Measurements from ENCODE around the gene YBX3. TPM values are rescaled to one million over a fixed set of nuclear protein-coding genes. Genes with fewer than 3 reads are reported as not detected.

The YBX3 gene
- total RNA-seq, 1 experiment from 2014 or later = 312 TPM

- H3K4me1 Mint-ChIP-seq (ENCODE audit: low read depth, unreplicated experiment) = peaks cover 45% of the 10 kb centered on the region
- no TSS peak for BruUV-seq (replicated peaks)
- CTCF ChIA-PET = no interaction called here
- peaks cover 85% of the 10 kb centered on the region for H3K36me3 Mint-ChIP-seq (ENCODE audit: insufficient read depth, unreplicated experiment)
- intact Hi-C loops (cut with micrococcal nuclease; ENCODE audit: unreplicated experiment) = no loop called here
- H3K27ac Mint-ChIP-seq (ENCODE audit: unreplicated experiment) = peak overlapping the region; percentile 47
- no peaks in the 10 kb centered on the region for H3K9me3 Mint-ChIP-seq (ENCODE audit: low read depth, unreplicated experiment)
- peak overlapping the region; percentile 89 for H3K4me3 Mint-ChIP-seq (ENCODE audit: low read depth, unreplicated experiment)
- no peaks in the 10 kb centered on the region for H3K27me3 Mint-ChIP-seq (ENCODE audit: unreplicated experiment)
- TF ChIP-seq, protein P1, sequence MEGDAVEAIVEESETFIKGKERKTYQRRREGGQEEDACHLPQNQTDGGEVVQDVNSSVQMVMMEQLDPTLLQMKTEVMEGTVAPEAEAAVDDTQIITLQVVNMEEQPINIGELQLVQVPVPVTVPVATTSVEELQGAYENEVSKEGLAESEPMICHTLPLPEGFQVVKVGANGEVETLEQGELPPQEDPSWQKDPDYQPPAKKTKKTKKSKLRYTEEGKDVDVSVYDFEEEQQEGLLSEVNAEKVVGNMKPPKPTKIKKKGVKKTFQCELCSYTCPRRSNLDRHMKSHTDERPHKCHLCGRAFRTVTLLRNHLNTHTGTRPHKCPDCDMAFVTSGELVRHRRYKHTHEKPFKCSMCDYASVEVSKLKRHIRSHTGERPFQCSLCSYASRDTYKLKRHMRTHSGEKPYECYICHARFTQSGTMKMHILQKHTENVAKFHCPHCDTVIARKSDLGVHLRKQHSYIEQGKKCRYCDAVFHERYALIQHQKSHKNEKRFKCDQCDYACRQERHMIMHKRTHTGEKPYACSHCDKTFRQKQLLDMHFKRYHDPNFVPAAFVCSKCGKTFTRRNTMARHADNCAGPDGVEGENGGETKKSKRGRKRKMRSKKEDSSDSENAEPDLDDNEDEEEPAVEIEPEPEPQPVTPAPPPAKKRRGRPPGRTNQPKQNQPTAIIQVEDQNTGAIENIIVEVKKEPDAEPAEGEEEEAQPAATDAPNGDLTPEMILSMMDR (IDR thresholded peaks at IDR 0.05; ENCODE audit: unreplicated experiment) = no peak
- DNase-seq = no peak
Measured at GRCh38 chr12:10718279-10718821, 4.8 kb downstream of the YBX3 start.

GRCh38 chr12:10717410-10717809, 5.7 kb downstream of the YBX3 start:
- Mint-ChIP-seq H3K4me3 (ENCODE audit: low read depth, unreplicated experiment) (peak overlapping the region; percentile 53), H3K4me1 (ENCODE audit: low read depth, unreplicated experiment) (peaks cover 45% of the 10 kb centered on the region), H3K9me3 (ENCODE audit: low read depth, unreplicated experiment) (no peaks in the 10 kb centered on the region), H3K36me3 (ENCODE audit: insufficient read depth, unreplicated experiment) (peaks cover 85% of the 10 kb centered on the region), H3K27me3 (ENCODE audit: unreplicated experiment) (no peaks in the 10 kb centered on the region), H3K27ac (ENCODE audit: unreplicated experiment) (peak overlapping the region; percentile 47)
- intact Hi-C loops (cut with micrococcal nuclease; ENCODE audit: unreplicated experiment) = loop anchor here (2.0 kb wide), 1 partner anchor 33 kb away; no protein-coding TSS in a partner anchor
- CTCF ChIA-PET = no interaction called here
- DNase-seq = no peak
- BruUV-seq (replicated peaks) = no TSS peak
- TF ChIP-seq, protein P1 (IDR thresholded peaks at IDR 0.05; ENCODE audit: unreplicated experiment) = no peak

DNA sequence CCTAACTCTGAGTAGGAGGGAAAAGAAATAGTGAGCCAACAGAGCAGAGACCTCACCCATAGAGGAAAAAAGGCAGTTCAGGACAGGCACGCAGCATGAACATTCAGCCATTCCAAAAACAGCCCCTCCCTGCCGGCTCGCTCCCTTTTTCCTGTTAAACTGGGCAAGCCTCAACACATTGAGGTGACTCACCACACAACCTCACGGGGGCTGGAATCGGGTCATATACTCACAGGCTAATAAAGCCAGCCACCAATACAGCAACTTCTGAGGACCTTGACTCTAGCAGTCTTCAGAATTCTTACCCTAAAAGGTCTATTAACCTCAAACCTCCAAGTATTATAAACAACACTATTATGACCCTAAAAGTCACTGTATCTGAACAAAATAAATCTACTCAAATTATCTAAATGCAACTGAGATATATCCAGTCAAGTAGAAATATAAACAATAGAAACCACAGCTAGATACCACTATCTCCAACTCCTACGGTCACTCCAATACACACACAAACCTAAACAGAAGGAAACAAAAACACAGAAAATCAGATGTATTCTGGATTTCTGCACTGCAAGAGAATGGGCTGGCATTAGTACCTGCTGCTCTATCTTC, 6.3 kb downstream of the YBX3 start:
- peak overlapping the region; percentile 47 for H3K27ac Mint-ChIP-seq (ENCODE audit: unreplicated experiment)
- peaks cover 45% of the 10 kb centered on the region for H3K4me1 Mint-ChIP-seq (ENCODE audit: low read depth, unreplicated experiment)
- intact Hi-C loops (cut with micrococcal nuclease; ENCODE audit: unreplicated experiment) = loop anchor here (2.0 kb wide), 1 partner anchor 34 kb away; no protein-coding TSS in a partner anchor
- H3K36me3 Mint-ChIP-seq (ENCODE audit: insufficient read depth, unreplicated experiment) = peaks cover 85% of the 10 kb centered on the region
- no peaks in the 10 kb centered on the region for H3K9me3 Mint-ChIP-seq (ENCODE audit: low read depth, unreplicated experiment)
- peak overlapping the region; percentile 53 for H3K4me3 Mint-ChIP-seq (ENCODE audit: low read depth, unreplicated experiment)
- H3K27me3 Mint-ChIP-seq (ENCODE audit: unreplicated experiment) = no peaks in the 10 kb centered on the region
- TF ChIP-seq, protein P1 (IDR thresholded peaks at IDR 0.05; ENCODE audit: unreplicated experiment) = no peak
- BruUV-seq (replicated peaks) = TSS peak; percentile 86
- CTCF ChIA-PET = no interaction called here
- DNase-seq = peak; percentile 87

- TF ChIP-seq, protein P1 (IDR thresholded peaks at IDR 0.05; ENCODE audit: unreplicated experiment) = no peak
- H3K4me3 Mint-ChIP-seq (ENCODE audit: low read depth, unreplicated experiment) = peak overlapping the region; percentile 53
- BruUV-seq (replicated peaks) = no TSS peak
- peak overlapping the region; percentile 47 for H3K27ac Mint-ChIP-seq (ENCODE audit: unreplicated experiment)
- no peaks in the 10 kb centered on the region for H3K27me3 Mint-ChIP-seq (ENCODE audit: unreplicated experiment)
- H3K36me3 Mint-ChIP-seq (ENCODE audit: insufficient read depth, unreplicated experiment) = peaks cover 85% of the 10 kb centered on the region
- H3K4me1 Mint-ChIP-seq (ENCODE audit: low read depth, unreplicated experiment) = peaks cover 45% of the 10 kb centered on the region
- no peak for DNase-seq
- no peaks in the 10 kb centered on the region for H3K9me3 Mint-ChIP-seq (ENCODE audit: low read depth, unreplicated experiment)
- CTCF ChIA-PET = no interaction called here
- intact Hi-C loops (cut with micrococcal nuclease; ENCODE audit: unreplicated experiment) = loop anchor here (2.0 kb wide), 1 partner anchor 35 kb away; no protein-coding TSS in a partner anchor
Measured at GRCh38 chr12:10716277-10716676, 6.8 kb downstream of the YBX3 start.

All from Calu3 (cell line).